Ishikawa (cell line): ENCODE measurements around the gene CYBC1.

Source experiments
- CEBPB ChIP-seq: IDR thresholded peaks from 2 replicates; pipeline ENCODE4 v1.6.1; 2012
- CREB1 ChIP-seq: IDR thresholded peaks from 2 replicates; pipeline ENCODE4 v1.6.1; 2012; ENCODE audit warnings: low read depth
- EGR1 ChIP-seq: IDR thresholded peaks from 2 replicates; pipeline ENCODE4 v1.6.1; 2012
- EP300 ChIP-seq: IDR thresholded peaks from 2 replicates; pipeline ENCODE4 v1.6.1; 2012; ENCODE audit warnings: borderline replicate concordance
- FOXM1 ChIP-seq: IDR thresholded peaks from 2 replicates; pipeline ENCODE4 v1.6.1; 2012; ENCODE audit warnings: low read depth, borderline replicate concordance
- MAX ChIP-seq: IDR thresholded peaks from 2 replicates; pipeline ENCODE4 v1.6.1; 2012
- NFIC ChIP-seq: IDR thresholded peaks from 2 replicates; pipeline ENCODE4 v1.6.1; 2012
- RAD21 ChIP-seq: IDR thresholded peaks from 2 replicates; pipeline ENCODE4 v1.6.1; 2012; ENCODE audit warnings: low read depth
- REST ChIP-seq: IDR thresholded peaks from 2 replicates; pipeline ENCODE4 v1.6.1; 2012; ENCODE audit warnings: low read depth, mild to moderate bottlenecking
- TAF1 ChIP-seq: IDR thresholded peaks from 2 replicates; pipeline ENCODE4 v1.6.1; 2012; ENCODE audit warnings: low read depth, mild to moderate bottlenecking
- TCF12 ChIP-seq: IDR thresholded peaks from 2 replicates; pipeline ENCODE4 v1.6.1; 2012; ENCODE audit warnings: low read depth
- TEAD4 ChIP-seq: IDR thresholded peaks from 2 replicates; pipeline ENCODE4 v1.6.1; 2012
- USF1 ChIP-seq: IDR thresholded peaks from 2 replicates; pipeline ENCODE4 v1.6.1; 2012
- YY1 ChIP-seq: IDR thresholded peaks from 2 replicates; pipeline ENCODE4 v1.6.1; 2012; ENCODE audit warnings: low read depth
- ZBTB7A ChIP-seq: IDR thresholded peaks from 2 replicates; pipeline ENCODE4 v1.6.1; 2012; ENCODE audit warnings: low read depth

CYBC1 gene

GRCh38 chr17:82463925-82464566 lies 13.5 kb upstream of the CYBC1 start:
- TF ChIP-seq FOXM1 = no peak
- no peak for TF ChIP-seq CEBPB
- TF ChIP-seq TEAD4 = no peak
- no peak for TF ChIP-seq REST
- TF ChIP-seq YY1 = no peak
- TF ChIP-seq RAD21 = no peak
- no peak for TF ChIP-seq CREB1
- TF ChIP-seq EGR1 = no peak
- no peak for TF ChIP-seq ZBTB7A
- TF ChIP-seq TCF12 = no peak
- no peak for TF ChIP-seq TAF1
- no peak for TF ChIP-seq MAX
- no peak for TF ChIP-seq USF1
- no peak for TF ChIP-seq NFIC
- no peak for TF ChIP-seq EP300

- TF ChIP-seq YY1 (no peak), FOXM1 (no peak), EGR1 (no peak), CREB1 (no peak), REST (no peak), MAX (no peak), TCF12 (no peak), RAD21 (no peak), TAF1 (no peak), NFIC (no peak), TEAD4 (no peak), USF1 (no peak), ZBTB7A (no peak), CEBPB (no peak), EP300 (no peak)
These were observed 12.8 kb upstream of the CYBC1 start for GRCh38 chr17:82463391-82463790.

- TF ChIP-seq REST (no peak), ZBTB7A (no peak), NFIC (no peak), FOXM1 (no peak), CREB1 (no peak), RAD21 (no peak), TCF12 (no peak), YY1 (no peak), EGR1 (no peak)
These were observed 11.4 kb upstream of the CYBC1 start for GRCh38 chr17:82461827-82462524.

GRCh38 chr17:82458885-82459424 lies 8.4 kb upstream of the CYBC1 start:
- TF ChIP-seq FOXM1 (no peak), MAX (no peak), USF1 (no peak), EP300 (no peak), TAF1 (no peak), CREB1 (no peak), NFIC (no peak), TEAD4 (no peak), ZBTB7A (no peak), REST (no peak), TCF12 (no peak), EGR1 (no peak), YY1 (no peak), CEBPB (no peak), RAD21 (no peak)
